Liver (tissue), 9 donors: ENCODE measurements around the gene SNRPD2. TPM values are rescaled to one million over a fixed set of nuclear protein-coding genes. Genes with fewer than 3 reads are reported as not detected.

Source experiments
- DNase-seq: peaks from one replicate; pipeline ENCODE4 v3.0.0-alpha.2; 2017; ENCODE audit warnings: low spot score
- H3K27ac ChIP-seq, 2 donors: one replicate each; pipeline ENCODE4 v1.7.0; 2013; ENCODE audit warnings: inconsistent platforms in 2 of 2, low read length in 2 of 2, control low read depth in 1 of 2, low read depth in 1 of 2, mild to moderate bottlenecking in 1 of 2
- H3K27me3 ChIP-seq, 4 donors: one replicate each; pipeline versions ENCODE4 v1.6.1 to v1.7.0; 2013; ENCODE audit warnings: low read length in 3 of 4, inconsistent platforms in 1 of 4, mild to moderate bottlenecking in 1 of 4, moderate library complexity in 1 of 4; ENCODE audit not compliant: control insufficient read depth in 4 of 4, insufficient read depth in 4 of 4
- H3K36me3 ChIP-seq, 4 donors: one replicate each; pipeline versions ENCODE4 v1.6.1 to v1.7.0; 2013; ENCODE audit warnings: low read length in 3 of 4, mild to moderate bottlenecking in 3 of 4, low read depth in 1 of 4, moderate library complexity in 1 of 4; ENCODE audit not compliant: control insufficient read depth in 4 of 4, insufficient read depth in 3 of 4
- H3K4me1 ChIP-seq, 4 donors: one replicate each; pipeline versions ENCODE4 v1.6.1 to v1.7.0; 2013; ENCODE audit warnings: low read length in 3 of 4, mild to moderate bottlenecking in 3 of 4, moderate library complexity in 1 of 4; ENCODE audit not compliant: control insufficient read depth in 4 of 4, insufficient read depth in 4 of 4
- H3K4me3 ChIP-seq, 3 donors: one replicate each; pipeline versions ENCODE4 v1.6.1 to v1.7.0; 2013; ENCODE audit warnings: low read length in 3 of 3, control low read depth in 1 of 3, low read depth in 1 of 3, mild to moderate bottlenecking in 1 of 3
- H3K9ac ChIP-seq, 2 donors: one replicate each; pipeline ENCODE4 v1.7.0; 2013; ENCODE audit warnings: low read length in 2 of 2, mild to moderate bottlenecking in 2 of 2, moderate library complexity in 2 of 2, control low read depth in 1 of 2, low read depth in 1 of 2
- H3K9me3 ChIP-seq, 4 donors: one replicate each; pipeline versions ENCODE4 v1.6.1 to v1.7.0; 2013; ENCODE audit warnings: low read length in 3 of 4; ENCODE audit not compliant: control insufficient read depth in 4 of 4
- EGR1 ChIP-seq, 2 donors: IDR thresholded peaks; 2 replicates each; pipeline ENCODE4 v1.6.1; 2016 to 2018; ENCODE audit warnings: antibody characterized with exemption in 2 of 2, low read depth in 2 of 2
- FOXA1 ChIP-seq: IDR thresholded peaks from 2 replicates; pipeline ENCODE4 v1.6.1; 2016; ENCODE audit warnings: antibody characterized with exemption
- FOXA2 ChIP-seq: IDR thresholded peaks from 2 replicates; pipeline ENCODE4 v1.6.1; 2016; ENCODE audit warnings: antibody characterized with exemption
- GABPA ChIP-seq, 2 donors: IDR thresholded peaks in 1 of 2; conservative IDR thresholded peaks in 1 of 2; 2 replicates each; pipeline ENCODE4 v1.6.1; 2016; ENCODE audit warnings: antibody characterized with exemption in 2 of 2, mild to moderate bottlenecking in 1 of 2, moderate library complexity in 1 of 2
- HNF4A ChIP-seq, 2 donors: conservative IDR thresholded peaks; 2 replicates each; pipeline ENCODE4 v1.6.1; 2016; ENCODE audit warnings: antibody characterized with exemption in 2 of 2, mild to moderate bottlenecking in 2 of 2
- HNF4G ChIP-seq: IDR thresholded peaks from 2 replicates; pipeline ENCODE4 v1.6.1; 2016; ENCODE audit warnings: antibody characterized with exemption
- JUND ChIP-seq, 2 donors: IDR thresholded peaks; 2 replicates each; pipeline ENCODE4 v1.6.1; 2016; ENCODE audit warnings: antibody characterized with exemption in 2 of 2
- MAX ChIP-seq: IDR thresholded peaks from 2 replicates; pipeline ENCODE4 v1.6.1; 2016; ENCODE audit warnings: antibody characterized with exemption
- NR2F2 ChIP-seq: IDR thresholded peaks from 2 replicates; pipeline ENCODE4 v1.6.1; 2016; ENCODE audit warnings: antibody characterized with exemption
- RXRA ChIP-seq, 2 donors: IDR thresholded peaks; 2 replicates each; pipeline ENCODE4 v1.6.1; 2017 to 2018; ENCODE audit warnings: antibody characterized with exemption in 2 of 2, mild to moderate bottlenecking in 1 of 2
- SP1 ChIP-seq: IDR thresholded peaks from 2 replicates; pipeline ENCODE4 v1.6.1; 2018; ENCODE audit warnings: antibody characterized with exemption, mild to moderate bottlenecking
- TAF1 ChIP-seq: conservative IDR thresholded peaks from 2 replicates; pipeline ENCODE4 v1.6.1; 2016; ENCODE audit warnings: antibody characterized with exemption, mild to moderate bottlenecking
- YY1 ChIP-seq: IDR thresholded peaks from 2 replicates; pipeline ENCODE4 v1.6.1; 2016; ENCODE audit warnings: antibody characterized with exemption, mild to moderate bottlenecking
- WGBS: extraction: QIAGEN DNeasy Blood & Tissue Kit; methylation state at CpG from one replicate; pipeline ENCODE4 v1.1.7; 2013; 5-methylcytosine and 5-hydroxymethylcytosine counted together
- polyA plus RNA-seq, 2 donors: library from polyadenylated mRNA; stranded (reverse) in 1 of 2; unstranded in 1 of 2; fragments of 200-250 nt in 1 of 2; fragments of >200 nt in 1 of 2; fragmentation: Nextera tagmentation in 1 of 2; extraction: Ambion mirVana in 1 of 2; gene quantifications; one replicate each; pipeline versions ENCODE4 v1.2.1 to v1.2.3, GENCODE V29; 2013 to 2015
- total RNA-seq, 2 donors: library from RNA; depleted of rRNA; stranded (reverse); fragments of >200 nt; gene quantifications; one replicate each; pipeline ENCODE4 v1.2.3, GENCODE V29; 2014
- TF ChIP-seq, protein P1 (sequence below): IDR thresholded peaks from 2 replicates; pipeline ENCODE4 v1.6.1; 2016; ENCODE audit warnings: antibody characterized with exemption
- TF ChIP-seq, protein P2 (sequence below): fragments of 150-350 bp; IDR thresholded peaks from 2 replicates; pipeline ENCODE4 v1.5.1; 2017; ENCODE audit warnings: improper control_type of control experiment, low read depth, low read length; ENCODE audit not compliant: missing input control
- TF ChIP-seq, protein P3 (sequence below): IDR thresholded peaks from 2 replicates; pipeline ENCODE4 v1.6.1; 2016; ENCODE audit warnings: antibody characterized with exemption
- TF ChIP-seq, protein P4 (sequence below): IDR thresholded peaks from 2 replicates; pipeline ENCODE4 v1.6.1; 2016; ENCODE audit warnings: antibody characterized with exemption, mild to moderate bottlenecking
- donor health status: healthy.
- donor health status: healthy.
- donor health status: healthy.
- donor health status: healthy.
- donor health status: healthy.

SNRPD2 gene
- total and polyA plus RNA-seq, 4 donors = 38.6 to 175 (median 90.5) TPM

- Histone ChIP-seq H3K4me3 (peak overlapping the region; percentile 55 to 84 (median 60)), H3K36me3 (peaks cover 0 to 15% (median 8%) of the 10 kb centered on the region in 4 donors), H3K4me1 (peaks cover 3 to 25% (median 17%) of the 10 kb centered on the region in 4 donors), H3K9ac (peak overlapping the region; percentile 87 to 100), H3K9me3 (no peaks in the 10 kb centered on the region), H3K27me3 (no peaks in the 10 kb centered on the region), H3K27ac (peak overlapping the region; percentile 84 to 91)
- TF ChIP-seq JUND (IDR thresholded peaks at IDR 0.05) (no peak), TAF1 (no peak), YY1 (no peak), EGR1 (IDR thresholded peaks at IDR 0.05; ENCODE audit: low read depth in 2 of 2) (no peak), GABPA (IDR thresholded peaks at IDR 0.05 in 1 of 2, conservative IDR thresholded peaks at IDR 0.05 in 1 of 2) (no peak), MAX (no peak), HNF4G (no peak), HNF4A (conservative IDR thresholded peaks at IDR 0.05) (no peak), FOXA2 (no peak), NR2F2 (no peak), FOXA1 (no peak), RXRA (IDR thresholded peaks at IDR 0.05) (no peak), SP1 (no peak)
- TF ChIP-seq, protein P1, sequence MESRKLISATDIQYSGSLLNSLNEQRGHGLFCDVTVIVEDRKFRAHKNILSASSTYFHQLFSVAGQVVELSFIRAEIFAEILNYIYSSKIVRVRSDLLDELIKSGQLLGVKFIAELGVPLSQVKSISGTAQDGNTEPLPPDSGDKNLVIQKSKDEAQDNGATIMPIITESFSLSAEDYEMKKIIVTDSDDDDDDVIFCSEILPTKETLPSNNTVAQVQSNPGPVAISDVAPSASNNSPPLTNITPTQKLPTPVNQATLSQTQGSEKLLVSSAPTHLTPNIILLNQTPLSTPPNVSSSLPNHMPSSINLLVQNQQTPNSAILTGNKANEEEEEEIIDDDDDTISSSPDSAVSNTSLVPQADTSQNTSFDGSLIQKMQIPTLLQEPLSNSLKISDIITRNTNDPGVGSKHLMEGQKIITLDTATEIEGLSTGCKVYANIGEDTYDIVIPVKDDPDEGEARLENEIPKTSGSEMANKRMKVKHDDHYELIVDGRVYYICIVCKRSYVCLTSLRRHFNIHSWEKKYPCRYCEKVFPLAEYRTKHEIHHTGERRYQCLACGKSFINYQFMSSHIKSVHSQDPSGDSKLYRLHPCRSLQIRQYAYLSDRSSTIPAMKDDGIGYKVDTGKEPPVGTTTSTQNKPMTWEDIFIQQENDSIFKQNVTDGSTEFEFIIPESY = no peak
- TF ChIP-seq, protein P2, sequence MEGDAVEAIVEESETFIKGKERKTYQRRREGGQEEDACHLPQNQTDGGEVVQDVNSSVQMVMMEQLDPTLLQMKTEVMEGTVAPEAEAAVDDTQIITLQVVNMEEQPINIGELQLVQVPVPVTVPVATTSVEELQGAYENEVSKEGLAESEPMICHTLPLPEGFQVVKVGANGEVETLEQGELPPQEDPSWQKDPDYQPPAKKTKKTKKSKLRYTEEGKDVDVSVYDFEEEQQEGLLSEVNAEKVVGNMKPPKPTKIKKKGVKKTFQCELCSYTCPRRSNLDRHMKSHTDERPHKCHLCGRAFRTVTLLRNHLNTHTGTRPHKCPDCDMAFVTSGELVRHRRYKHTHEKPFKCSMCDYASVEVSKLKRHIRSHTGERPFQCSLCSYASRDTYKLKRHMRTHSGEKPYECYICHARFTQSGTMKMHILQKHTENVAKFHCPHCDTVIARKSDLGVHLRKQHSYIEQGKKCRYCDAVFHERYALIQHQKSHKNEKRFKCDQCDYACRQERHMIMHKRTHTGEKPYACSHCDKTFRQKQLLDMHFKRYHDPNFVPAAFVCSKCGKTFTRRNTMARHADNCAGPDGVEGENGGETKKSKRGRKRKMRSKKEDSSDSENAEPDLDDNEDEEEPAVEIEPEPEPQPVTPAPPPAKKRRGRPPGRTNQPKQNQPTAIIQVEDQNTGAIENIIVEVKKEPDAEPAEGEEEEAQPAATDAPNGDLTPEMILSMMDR = no peak
- TF ChIP-seq, protein P3, sequence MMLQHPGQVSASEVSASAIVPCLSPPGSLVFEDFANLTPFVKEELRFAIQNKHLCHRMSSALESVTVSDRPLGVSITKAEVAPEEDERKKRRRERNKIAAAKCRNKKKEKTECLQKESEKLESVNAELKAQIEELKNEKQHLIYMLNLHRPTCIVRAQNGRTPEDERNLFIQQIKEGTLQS = no peak
- TF ChIP-seq, protein P4, sequence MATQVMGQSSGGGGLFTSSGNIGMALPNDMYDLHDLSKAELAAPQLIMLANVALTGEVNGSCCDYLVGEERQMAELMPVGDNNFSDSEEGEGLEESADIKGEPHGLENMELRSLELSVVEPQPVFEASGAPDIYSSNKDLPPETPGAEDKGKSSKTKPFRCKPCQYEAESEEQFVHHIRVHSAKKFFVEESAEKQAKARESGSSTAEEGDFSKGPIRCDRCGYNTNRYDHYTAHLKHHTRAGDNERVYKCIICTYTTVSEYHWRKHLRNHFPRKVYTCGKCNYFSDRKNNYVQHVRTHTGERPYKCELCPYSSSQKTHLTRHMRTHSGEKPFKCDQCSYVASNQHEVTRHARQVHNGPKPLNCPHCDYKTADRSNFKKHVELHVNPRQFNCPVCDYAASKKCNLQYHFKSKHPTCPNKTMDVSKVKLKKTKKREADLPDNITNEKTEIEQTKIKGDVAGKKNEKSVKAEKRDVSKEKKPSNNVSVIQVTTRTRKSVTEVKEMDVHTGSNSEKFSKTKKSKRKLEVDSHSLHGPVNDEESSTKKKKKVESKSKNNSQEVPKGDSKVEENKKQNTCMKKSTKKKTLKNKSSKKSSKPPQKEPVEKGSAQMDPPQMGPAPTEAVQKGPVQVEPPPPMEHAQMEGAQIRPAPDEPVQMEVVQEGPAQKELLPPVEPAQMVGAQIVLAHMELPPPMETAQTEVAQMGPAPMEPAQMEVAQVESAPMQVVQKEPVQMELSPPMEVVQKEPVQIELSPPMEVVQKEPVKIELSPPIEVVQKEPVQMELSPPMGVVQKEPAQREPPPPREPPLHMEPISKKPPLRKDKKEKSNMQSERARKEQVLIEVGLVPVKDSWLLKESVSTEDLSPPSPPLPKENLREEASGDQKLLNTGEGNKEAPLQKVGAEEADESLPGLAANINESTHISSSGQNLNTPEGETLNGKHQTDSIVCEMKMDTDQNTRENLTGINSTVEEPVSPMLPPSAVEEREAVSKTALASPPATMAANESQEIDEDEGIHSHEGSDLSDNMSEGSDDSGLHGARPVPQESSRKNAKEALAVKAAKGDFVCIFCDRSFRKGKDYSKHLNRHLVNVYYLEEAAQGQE = no peak
- DNase-seq = peak; percentile 49
- WGBS = 3% methylated on average over 24 of the region's 24 CpGs
Observed at GRCh38 chr19:45716359-45717130, 24.8 kb upstream of the SNRPD2 start.
